Neural cell (in vitro differentiated cells): ENCODE measurements around the gene RASAL2.

Experiments used
- EP300 ChIP-seq: fragments of 450-650 bp; conservative IDR thresholded peaks from 2 replicates; pipeline ENCODE4 v1.6.1; 2014; ENCODE audit warnings: antibody characterized with exemption, mild to moderate bottlenecking, moderate library complexity; ENCODE audit not compliant: poor library complexity, severe bottlenecking
- EZH2 ChIP-seq: fragments of 200-600, 300-800 bp; shearing (Covaris generic), sonication (generic); IDR thresholded peaks from 2 replicates; pipeline ENCODE4 v1.6.1; 2014; ENCODE audit warnings: antibody characterized with exemption, low read length, borderline replicate concordance, mild to moderate bottlenecking; ENCODE audit not compliant: insufficient read depth, poor library complexity, severe bottlenecking
- MXI1 ChIP-seq: fragments of 450-650 bp; conservative IDR thresholded peaks from 2 replicates; pipeline ENCODE4 v1.6.1; 2014; ENCODE audit warnings: antibody characterized with exemption, mild to moderate bottlenecking; ENCODE audit not compliant: poor library complexity, severe bottlenecking
- POLR2AphosphoS5 ChIP-seq: IDR thresholded peaks from 2 replicates; pipeline ENCODE4 v1.6.1; 2012
- SMC3 ChIP-seq: fragments of 450-650 bp; conservative IDR thresholded peaks from 2 replicates; pipeline ENCODE4 v1.6.1; 2014; ENCODE audit warnings: antibody characterized with exemption, mild to moderate bottlenecking, moderate library complexity; ENCODE audit not compliant: poor library complexity
- TAF1 ChIP-seq: IDR thresholded peaks from 2 replicates; pipeline ENCODE4 v1.6.1; 2012; ENCODE audit warnings: low read depth
- TF ChIP-seq, protein P1 (sequence below): fragments of 450-650 bp; IDR thresholded peaks from 2 replicates; pipeline ENCODE4 v1.5.1; 2014; ENCODE audit warnings: antibody characterized with exemption, mild to moderate bottlenecking, moderate library complexity; ENCODE audit not compliant: poor library complexity, severe bottlenecking
- TF ChIP-seq, protein P2 (sequence below): IDR thresholded peaks from 2 replicates; pipeline ENCODE4 v1.6.1; 2012; ENCODE audit warnings: borderline replicate concordance

DNA sequence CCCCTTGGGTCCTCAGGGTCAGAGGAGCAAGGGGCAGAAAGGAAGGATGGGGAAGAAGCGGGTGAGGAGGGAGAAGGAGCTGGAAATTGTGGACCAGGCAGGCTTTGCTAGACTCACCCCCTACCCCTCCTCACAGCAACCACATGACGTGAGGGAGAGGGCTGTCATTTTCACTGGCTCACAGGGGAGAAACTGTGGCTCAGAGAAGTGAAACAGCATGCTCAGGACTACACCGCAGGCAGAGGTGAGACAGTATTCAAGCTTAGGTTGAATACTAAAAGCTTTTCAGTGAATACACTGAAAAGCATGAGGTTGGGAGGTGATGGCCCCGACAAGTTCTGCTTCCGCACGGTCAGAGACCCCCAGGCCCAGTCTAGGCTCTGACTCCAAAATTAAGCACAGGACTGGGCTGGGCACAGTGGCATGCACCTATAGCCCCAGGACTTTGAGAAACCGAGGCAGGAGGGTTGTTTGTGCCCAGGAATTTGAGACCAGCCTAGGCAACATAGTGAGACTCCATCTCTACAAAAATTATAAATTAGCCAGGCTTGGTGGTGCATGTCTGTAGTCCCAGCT lies 404.1 kb downstream of the RASAL2 start:
- TF ChIP-seq POLR2AphosphoS5, result no peak
- TF ChIP-seq, protein P1, sequence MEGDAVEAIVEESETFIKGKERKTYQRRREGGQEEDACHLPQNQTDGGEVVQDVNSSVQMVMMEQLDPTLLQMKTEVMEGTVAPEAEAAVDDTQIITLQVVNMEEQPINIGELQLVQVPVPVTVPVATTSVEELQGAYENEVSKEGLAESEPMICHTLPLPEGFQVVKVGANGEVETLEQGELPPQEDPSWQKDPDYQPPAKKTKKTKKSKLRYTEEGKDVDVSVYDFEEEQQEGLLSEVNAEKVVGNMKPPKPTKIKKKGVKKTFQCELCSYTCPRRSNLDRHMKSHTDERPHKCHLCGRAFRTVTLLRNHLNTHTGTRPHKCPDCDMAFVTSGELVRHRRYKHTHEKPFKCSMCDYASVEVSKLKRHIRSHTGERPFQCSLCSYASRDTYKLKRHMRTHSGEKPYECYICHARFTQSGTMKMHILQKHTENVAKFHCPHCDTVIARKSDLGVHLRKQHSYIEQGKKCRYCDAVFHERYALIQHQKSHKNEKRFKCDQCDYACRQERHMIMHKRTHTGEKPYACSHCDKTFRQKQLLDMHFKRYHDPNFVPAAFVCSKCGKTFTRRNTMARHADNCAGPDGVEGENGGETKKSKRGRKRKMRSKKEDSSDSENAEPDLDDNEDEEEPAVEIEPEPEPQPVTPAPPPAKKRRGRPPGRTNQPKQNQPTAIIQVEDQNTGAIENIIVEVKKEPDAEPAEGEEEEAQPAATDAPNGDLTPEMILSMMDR, result no peak
- no peak for TF ChIP-seq SMC3
- TF ChIP-seq, protein P2, sequence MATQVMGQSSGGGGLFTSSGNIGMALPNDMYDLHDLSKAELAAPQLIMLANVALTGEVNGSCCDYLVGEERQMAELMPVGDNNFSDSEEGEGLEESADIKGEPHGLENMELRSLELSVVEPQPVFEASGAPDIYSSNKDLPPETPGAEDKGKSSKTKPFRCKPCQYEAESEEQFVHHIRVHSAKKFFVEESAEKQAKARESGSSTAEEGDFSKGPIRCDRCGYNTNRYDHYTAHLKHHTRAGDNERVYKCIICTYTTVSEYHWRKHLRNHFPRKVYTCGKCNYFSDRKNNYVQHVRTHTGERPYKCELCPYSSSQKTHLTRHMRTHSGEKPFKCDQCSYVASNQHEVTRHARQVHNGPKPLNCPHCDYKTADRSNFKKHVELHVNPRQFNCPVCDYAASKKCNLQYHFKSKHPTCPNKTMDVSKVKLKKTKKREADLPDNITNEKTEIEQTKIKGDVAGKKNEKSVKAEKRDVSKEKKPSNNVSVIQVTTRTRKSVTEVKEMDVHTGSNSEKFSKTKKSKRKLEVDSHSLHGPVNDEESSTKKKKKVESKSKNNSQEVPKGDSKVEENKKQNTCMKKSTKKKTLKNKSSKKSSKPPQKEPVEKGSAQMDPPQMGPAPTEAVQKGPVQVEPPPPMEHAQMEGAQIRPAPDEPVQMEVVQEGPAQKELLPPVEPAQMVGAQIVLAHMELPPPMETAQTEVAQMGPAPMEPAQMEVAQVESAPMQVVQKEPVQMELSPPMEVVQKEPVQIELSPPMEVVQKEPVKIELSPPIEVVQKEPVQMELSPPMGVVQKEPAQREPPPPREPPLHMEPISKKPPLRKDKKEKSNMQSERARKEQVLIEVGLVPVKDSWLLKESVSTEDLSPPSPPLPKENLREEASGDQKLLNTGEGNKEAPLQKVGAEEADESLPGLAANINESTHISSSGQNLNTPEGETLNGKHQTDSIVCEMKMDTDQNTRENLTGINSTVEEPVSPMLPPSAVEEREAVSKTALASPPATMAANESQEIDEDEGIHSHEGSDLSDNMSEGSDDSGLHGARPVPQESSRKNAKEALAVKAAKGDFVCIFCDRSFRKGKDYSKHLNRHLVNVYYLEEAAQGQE, result no peak
- no peak for TF ChIP-seq EZH2
- TF ChIP-seq TAF1, result no peak
- no peak for TF ChIP-seq MXI1
- TF ChIP-seq EP300, result no peak
